HepG2 (cell line): ENCODE measurements around the gene ZCCHC10.

Source experiments
- TAF1 ChIP-seq: sonication (generic); formaldehyde crosslinking; IDR thresholded peaks from 2 replicates; pipeline ENCODE4 v1.4.0; 2020; ENCODE audit warnings: missing genetic modification reagents
- TF ChIP-seq, protein P1 (sequence below): sonication (generic); formaldehyde crosslinking; IDR thresholded peaks from 2 replicates; pipeline ENCODE4 v1.5.0; 2020; ENCODE audit warnings: mild to moderate bottlenecking, missing genetic modification reagents, moderate library complexity

DNA sequence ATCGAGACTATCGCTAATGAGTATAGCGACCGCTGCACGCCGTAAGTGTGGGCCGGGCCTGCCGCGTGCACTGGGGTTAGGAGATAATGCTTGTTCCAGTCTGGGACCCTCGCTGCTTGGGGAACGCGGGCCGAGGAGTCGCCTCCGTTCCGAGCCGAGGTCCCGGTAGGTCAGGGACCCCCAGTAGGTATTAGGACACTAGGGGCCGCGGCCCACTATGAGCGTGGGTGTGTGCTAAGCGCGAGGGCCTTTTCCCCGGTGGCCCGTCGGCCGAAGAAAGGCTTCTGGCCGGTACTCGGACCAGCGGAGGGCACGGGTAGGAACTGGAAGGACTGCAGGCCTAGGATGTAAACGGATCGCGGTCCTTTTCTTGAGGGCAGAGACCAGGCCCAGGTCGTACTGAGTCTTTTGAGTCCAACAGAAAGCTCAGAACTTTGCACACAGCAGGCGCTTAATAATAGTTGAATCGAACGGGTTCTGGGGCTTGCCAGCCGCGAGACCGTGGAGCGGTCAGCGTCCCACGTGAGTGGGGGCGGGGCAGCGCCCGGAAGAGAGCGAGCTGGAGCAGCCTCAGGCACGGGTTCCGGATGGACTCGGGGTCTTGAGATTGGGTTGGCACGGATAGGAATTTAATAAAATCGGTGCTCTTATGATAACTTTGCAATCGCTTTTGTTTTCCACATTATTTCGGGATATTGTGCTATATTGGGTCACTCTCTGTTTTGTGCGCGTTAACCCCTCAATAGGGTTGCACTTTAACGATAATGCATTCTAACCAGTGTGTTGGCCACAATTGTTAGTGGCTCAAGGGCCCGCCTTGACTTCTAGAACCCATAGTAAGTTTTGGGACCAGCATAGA, 26.2 kb upstream of the ZCCHC10 start:
- no peak for TF ChIP-seq TAF1 (CRISPR knock-in tag)
- TF ChIP-seq, protein P1, sequence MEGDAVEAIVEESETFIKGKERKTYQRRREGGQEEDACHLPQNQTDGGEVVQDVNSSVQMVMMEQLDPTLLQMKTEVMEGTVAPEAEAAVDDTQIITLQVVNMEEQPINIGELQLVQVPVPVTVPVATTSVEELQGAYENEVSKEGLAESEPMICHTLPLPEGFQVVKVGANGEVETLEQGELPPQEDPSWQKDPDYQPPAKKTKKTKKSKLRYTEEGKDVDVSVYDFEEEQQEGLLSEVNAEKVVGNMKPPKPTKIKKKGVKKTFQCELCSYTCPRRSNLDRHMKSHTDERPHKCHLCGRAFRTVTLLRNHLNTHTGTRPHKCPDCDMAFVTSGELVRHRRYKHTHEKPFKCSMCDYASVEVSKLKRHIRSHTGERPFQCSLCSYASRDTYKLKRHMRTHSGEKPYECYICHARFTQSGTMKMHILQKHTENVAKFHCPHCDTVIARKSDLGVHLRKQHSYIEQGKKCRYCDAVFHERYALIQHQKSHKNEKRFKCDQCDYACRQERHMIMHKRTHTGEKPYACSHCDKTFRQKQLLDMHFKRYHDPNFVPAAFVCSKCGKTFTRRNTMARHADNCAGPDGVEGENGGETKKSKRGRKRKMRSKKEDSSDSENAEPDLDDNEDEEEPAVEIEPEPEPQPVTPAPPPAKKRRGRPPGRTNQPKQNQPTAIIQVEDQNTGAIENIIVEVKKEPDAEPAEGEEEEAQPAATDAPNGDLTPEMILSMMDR (CRISPR knock-in tag), result no peak
